OCI-LY1 (cell line): ENCODE results near the gene CACNA1H.

Source experiments
- H2AFZ ChIP-seq: fragments of 200-600 bp; sonication (generic), shearing (Covaris generic); 2 replicates; pipeline ENCODE4 v1.6.0; 2014; ENCODE audit warnings: antibody characterized with exemption, mild to moderate bottlenecking, low read length
- H3F3A ChIP-seq: fragments of 200-600 bp; sonication (generic), shearing (Covaris generic); 2 replicates; pipeline ENCODE4 v1.6.0; 2014; ENCODE audit warnings: mild to moderate bottlenecking, antibody characterized with exemption, low read length, moderate library complexity; ENCODE audit not compliant: insufficient read depth
- H3K27ac ChIP-seq: fragments of 200-600 bp; sonication (generic); 2 replicates; pipeline ENCODE4 v1.5.1; 2014; ENCODE audit warnings: low read length, mixed run types, mild to moderate bottlenecking, low read depth; ENCODE audit not compliant: poor library complexity, severe bottlenecking
- H3K27me3 ChIP-seq: fragments of 200-600 bp; sonication (generic); 2 replicates; pipeline ENCODE4 v1.6.0; 2014; ENCODE audit warnings: antibody characterized with exemption, mild to moderate bottlenecking, low read length, moderate library complexity; ENCODE audit not compliant: insufficient read depth
- H3K36me3 ChIP-seq: fragments of 200-600 bp; sonication (generic); 2 replicates; pipeline ENCODE4 v1.6.1; 2014; ENCODE audit warnings: mild to moderate bottlenecking, antibody characterized with exemption, low read length, moderate library complexity, mixed read lengths; ENCODE audit not compliant: insufficient read depth
- H3K4me1 ChIP-seq: fragments of 200-600 bp; sonication (generic); 2 replicates; pipeline ENCODE4 v1.5.1; 2014; ENCODE audit warnings: mild to moderate bottlenecking, low read length, moderate library complexity; ENCODE audit not compliant: insufficient read depth, severe bottlenecking
- H3K4me2 ChIP-seq: fragments of 200-600 bp; sonication (generic), shearing (Covaris generic); 2 replicates; pipeline ENCODE4 v1.6.1; 2014; ENCODE audit warnings: low read length
- H3K4me3 ChIP-seq: fragments of 200-600 bp; sonication (generic); 2 replicates; pipeline ENCODE4 v1.5.1; 2014; ENCODE audit warnings: low read length, low read depth, mild to moderate bottlenecking, mixed read lengths; ENCODE audit not compliant: poor library complexity, severe bottlenecking
- H3K79me2 ChIP-seq: fragments of 200-600 bp; shearing (Covaris generic); 2 replicates; pipeline ENCODE4 v1.6.1; 2016; ENCODE audit warnings: mixed run types, low read length, mixed read lengths; ENCODE audit not compliant: insufficient read depth
- H3K9ac ChIP-seq: fragments of 200-600 bp; sonication (generic), shearing (Covaris generic); 2 replicates; pipeline ENCODE4 v1.6.1; 2014; ENCODE audit warnings: mild to moderate bottlenecking, low read length, mixed read lengths
- H3K9me2 ChIP-seq: fragments of 200-600 bp; sonication (generic), shearing (Covaris generic); 2 replicates; pipeline ENCODE4 v1.6.1; 2014; ENCODE audit warnings: low read depth, mild to moderate bottlenecking, low read length, mixed read lengths
- H3K9me3 ChIP-seq: fragments of 200-600 bp; shearing (Covaris generic); 2 replicates; pipeline ENCODE4 v1.6.1; 2014; ENCODE audit warnings: low read length, mixed read lengths
- H4K20me1 ChIP-seq: fragments of 200-600 bp; sonication (generic), shearing (Covaris generic); 2 replicates; pipeline ENCODE4 v1.6.0; 2016; ENCODE audit warnings: mild to moderate bottlenecking, low read length; ENCODE audit not compliant: insufficient read depth
- CTCF ChIP-seq: fragments of 200-600 bp; sonication (generic), shearing (Covaris generic); IDR thresholded peaks from 2 replicates; pipeline ENCODE4 v1.5.1; 2017; ENCODE audit warnings: mild to moderate bottlenecking, antibody characterized with exemption, low read length, moderate library complexity, mixed read lengths
- EZH2 ChIP-seq: fragments of 200-600 bp; sonication (generic), shearing (Covaris generic); IDR thresholded peaks from 2 replicates; pipeline ENCODE4 v1.8.0; 2017; ENCODE audit warnings: borderline replicate concordance, mixed run types, mild to moderate bottlenecking, antibody characterized with exemption, low read length, moderate library complexity, mixed read lengths

CACNA1H gene

DNA sequence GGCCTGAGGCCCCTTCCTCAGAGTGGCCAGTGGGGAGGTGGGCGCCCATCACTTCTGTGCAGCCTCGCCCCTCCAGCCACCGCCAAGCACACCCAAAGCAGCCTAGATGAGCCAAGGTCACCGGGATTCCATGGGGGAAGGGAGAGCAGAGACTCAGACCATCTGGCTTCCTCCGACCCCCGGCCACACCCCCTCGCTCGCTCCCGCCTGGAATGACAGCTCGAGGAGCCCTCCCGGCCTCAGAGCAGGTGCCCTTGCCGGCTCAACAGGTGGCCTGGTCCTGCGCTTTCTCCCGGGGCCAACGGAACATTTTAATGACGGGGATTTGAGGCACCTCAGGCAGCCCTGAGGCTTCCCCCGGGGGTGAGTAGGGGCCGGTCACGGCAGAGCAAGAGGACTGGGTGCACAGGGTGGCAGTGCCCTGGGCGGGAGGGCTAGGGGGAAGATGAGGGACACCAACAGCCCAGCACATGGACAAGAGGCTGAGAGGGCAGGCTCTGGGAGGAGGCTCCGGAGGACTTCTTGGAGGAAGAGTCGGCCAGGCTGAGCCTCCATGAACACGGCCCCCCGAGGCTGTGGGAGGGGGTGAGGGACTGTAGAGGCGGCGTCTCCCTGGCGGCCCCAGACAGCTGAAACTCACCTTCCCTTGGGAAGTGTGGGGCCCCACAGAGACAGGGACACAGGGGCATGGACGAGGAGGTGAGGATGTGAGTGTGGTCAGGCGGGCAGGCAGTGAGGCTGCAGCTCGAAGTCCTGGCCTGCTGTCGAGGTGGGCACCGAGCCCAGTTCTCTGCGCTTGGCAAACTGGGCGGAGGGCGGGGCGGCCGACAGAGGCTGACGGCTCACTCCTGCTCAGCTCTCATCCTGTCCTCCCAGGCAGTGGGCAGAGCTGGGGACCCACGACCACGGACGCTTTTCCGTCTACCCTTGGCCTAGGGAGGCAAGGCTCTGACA lies 44.3 kb upstream of the CACNA1H start:
- Histone ChIP-seq H3F3A (no peaks in the 10 kb centered on the region), H3K9ac (no peak overlapping the region), H3K4me3 (no peak overlapping the region), H3K9me2 (no peaks in the 10 kb centered on the region), H3K27me3 (0 out of 2 replicates have a peak, but pooled peaks cover 5% of the 10 kb centered on the region), H3K4me1 (no peaks in the 10 kb centered on the region), H3K79me2 (no peaks in the 10 kb centered on the region), H3K36me3 (no peaks in the 10 kb centered on the region), H2AFZ (no peak overlapping the region), H4K20me1 (no peaks in the 10 kb centered on the region), H3K4me2 (no peak overlapping the region), H3K9me3 (no peaks in the 10 kb centered on the region), H3K27ac (no peak overlapping the region)
- no peak for TF ChIP-seq EZH2

DNA sequence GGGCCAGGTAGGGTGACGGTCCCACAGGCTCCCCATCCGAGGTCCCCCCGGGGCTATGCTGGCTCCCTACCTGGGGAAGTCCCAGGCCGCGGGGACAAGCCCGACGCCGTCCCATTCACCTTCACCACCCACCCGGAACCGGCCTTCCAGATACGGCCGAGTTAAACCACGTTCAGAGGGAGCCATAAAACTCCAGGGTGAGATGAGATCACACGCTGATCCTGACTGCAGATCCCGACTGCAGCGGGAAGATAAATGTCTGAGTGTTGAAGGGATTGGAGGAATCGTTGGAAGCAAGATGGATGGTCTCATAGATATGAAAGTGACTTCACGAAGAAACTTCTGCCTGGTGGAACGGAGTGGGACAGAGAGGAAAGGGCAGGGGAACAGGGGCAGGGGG lies 43.3 kb upstream of the CACNA1H start:
- Histone ChIP-seq H3K9me2 (no peaks in the 10 kb centered on the region), H3K36me3 (no peaks in the 10 kb centered on the region), H3K27me3 (0 out of 2 replicates have a peak, but pooled peaks cover 5% of the 10 kb centered on the region), H3K9me3 (no peaks in the 10 kb centered on the region), H4K20me1 (no peaks in the 10 kb centered on the region), H3K4me2 (no peak overlapping the region), H3K4me1 (no peaks in the 10 kb centered on the region), H3K4me3 (no peak overlapping the region), H3K9ac (no peak overlapping the region), H2AFZ (no peak overlapping the region), H3K79me2 (no peaks in the 10 kb centered on the region), H3F3A (no peaks in the 10 kb centered on the region), H3K27ac (no peak overlapping the region)
- TF ChIP-seq EZH2, result no peak
- TF ChIP-seq CTCF, result no peak

- H3K9me2 ChIP-seq, result no peaks in the 10 kb centered on the region
- no peak overlapping the region for H3K4me3 ChIP-seq
- H3K9me3 ChIP-seq, result no peaks in the 10 kb centered on the region
- H3K4me1 ChIP-seq, result no peaks in the 10 kb centered on the region
- H4K20me1 ChIP-seq, result no peaks in the 10 kb centered on the region
- H2AFZ ChIP-seq, result no peak overlapping the region
- no peaks in the 10 kb centered on the region for H3K36me3 ChIP-seq
- 0 out of 2 replicates have a peak, but pooled peaks cover 5% of the 10 kb centered on the region for H3K27me3 ChIP-seq
- no peak overlapping the region for H3K27ac ChIP-seq
- no peak for TF ChIP-seq EZH2
- TF ChIP-seq CTCF, result no peak
- H3F3A ChIP-seq, result no peaks in the 10 kb centered on the region
- no peak overlapping the region for H3K4me2 ChIP-seq
- no peak overlapping the region for H3K9ac ChIP-seq
- H3K79me2 ChIP-seq, result no peaks in the 10 kb centered on the region
Measured at GRCh38 chr16:1112506-1113184, 40.3 kb upstream of the CACNA1H start.
